CD4-positive, alpha-beta memory T cell (primary cell): ENCODE data around the gene WNT4. TPM values are rescaled to one million over a fixed set of nuclear protein-coding genes. Genes with fewer than 3 reads are reported as not detected.

Experiments used
- CTCF ChIA-PET: fragments of 350-600 bp; sonication (Branson Sonifier 250); formaldehyde crosslinking; loops from one replicate; lab custom pipeline; 2021; ENCODE audit warnings: inconsistent platforms; ENCODE audit not compliant: partially characterized antibody; lab: Charles Lee
- POLR2A ChIA-PET: fragments of 350-600 bp; sonication (Branson Sonifier 250); formaldehyde crosslinking; loops from one replicate; lab custom pipeline; 2021; ENCODE audit not compliant: partially characterized antibody; lab: Charles Lee
- DNase-seq, 5 donors: peaks; one replicate each; pipeline versions ENCODE4 v3.0.0 to v3.0.0-alpha.2; 2020 to 2022; ENCODE audit warnings: mixed read lengths in 1 of 5
- H3K27ac ChIP-seq: one replicate; pipeline ENCODE4 v1.7.0; 2013; ENCODE audit warnings: low read depth, low read length
- H3K27me3 ChIP-seq: 2 replicates; pipeline ENCODE4 v1.7.0; 2013; ENCODE audit warnings: mild to moderate bottlenecking, low read length, moderate library complexity; ENCODE audit not compliant: insufficient read depth
- H3K36me3 ChIP-seq: 2 replicates; pipeline ENCODE4 v1.7.0; 2013; ENCODE audit warnings: mild to moderate bottlenecking, low read length, moderate library complexity; ENCODE audit not compliant: insufficient read depth
- H3K4me1 ChIP-seq: 2 replicates; pipeline ENCODE4 v1.7.0; 2013; ENCODE audit warnings: mild to moderate bottlenecking, low read length, moderate library complexity; ENCODE audit not compliant: insufficient read depth
- H3K4me3 ChIP-seq, 2 donors: one replicate each; pipeline ENCODE4 v1.7.0; 2013; ENCODE audit warnings: low read length in 2 of 2, mild to moderate bottlenecking in 1 of 2
- H3K9me3 ChIP-seq, 2 donors: one replicate each; pipeline ENCODE4 v1.7.0; 2013; ENCODE audit warnings: low read length in 2 of 2, control low read depth in 1 of 2; ENCODE audit not compliant: control insufficient read depth in 1 of 2
- H3K27ac Mint-ChIP-seq, 7 donors: one replicate each; pipeline ENCODE4 v1.8.0; 2020 to 2021; ENCODE audit warnings: mixed read lengths in 7 of 7, mild to moderate bottlenecking in 6 of 7, inconsistent platforms in 3 of 7, moderate library complexity in 3 of 7
- H3K27me3 Mint-ChIP-seq, 2 donors: one replicate each; pipeline ENCODE4 v1.8.0; 2020 to 2021; ENCODE audit warnings: mixed read lengths in 2 of 2
- H3K36me3 Mint-ChIP-seq, 2 donors: one replicate each; pipeline ENCODE4 v1.8.0; 2020 to 2021; ENCODE audit warnings: mixed read lengths in 2 of 2, inconsistent platforms in 1 of 2, mild to moderate bottlenecking in 1 of 2
- H3K4me1 Mint-ChIP-seq, 4 donors: one replicate each; pipeline ENCODE4 v1.8.0; 2020 to 2021; ENCODE audit warnings: mixed read lengths in 4 of 4, mild to moderate bottlenecking in 1 of 4
- H3K4me3 Mint-ChIP-seq, 8 donors: one replicate each; pipeline ENCODE4 v1.8.0; 2020 to 2021; ENCODE audit warnings: mixed read lengths in 8 of 8, mild to moderate bottlenecking in 7 of 8, moderate library complexity in 6 of 8, inconsistent platforms in 3 of 8
- H3K9me3 Mint-ChIP-seq, 8 donors: one replicate each; pipeline ENCODE4 v1.8.0; 2020 to 2021; ENCODE audit warnings: mixed read lengths in 8 of 8, mild to moderate bottlenecking in 5 of 8, inconsistent platforms in 3 of 8, moderate library complexity in 1 of 8
- intact Hi-C: fragments of 100-400 bp; cut with micrococcal nuclease; formaldehyde crosslinking; loops from one replicate; pipeline ENCODE4 v1.15.1; 2023
- polyA plus RNA-seq, 2 donors: library from polyadenylated mRNA; unstranded; fragments of 300-500 nt; fragmentation: Illumina TruSeq; gene quantifications; one replicate each; pipeline ENCODE4 v1.2.3, GENCODE V29; 2021
- total RNA-seq, 2 experiments: library from RNA; stranded (reverse); gene quantifications; one replicate each; pipeline ENCODE4 v1.2.3, GENCODE V29; 2021

The WNT4 gene
- total and polyA plus RNA-seq, 4 experiments from 2014 or later: 0.10 TPM; not detected in 3

- no peaks in the 10 kb centered on the region for H3K27me3 Mint-ChIP-seq
- Histone ChIP-seq H3K36me3 (peaks cover 30% of the 10 kb centered on the region), H3K27me3 (no peaks in the 10 kb centered on the region), H3K27ac (no peak overlapping the region), H3K9me3 (no peaks in the 10 kb centered on the region), H3K4me3 (no peak overlapping the region), H3K4me1 (no peaks in the 10 kb centered on the region)
- no peak for DNase-seq
- peaks cover 17 to 21% (median 20%) of the 10 kb centered on the region in 4 donors for H3K4me1 Mint-ChIP-seq
- intact Hi-C loops: no loop called here
- CTCF ChIA-PET: interaction anchor here (1.5 kb wide), 1 partner anchor 14 kb away, joined by 3 read pairs; no protein-coding TSS in a partner anchor
- no peak overlapping the region for H3K4me3 Mint-ChIP-seq
- H3K36me3 Mint-ChIP-seq: peaks cover 26 to 49% of the 10 kb centered on the region in 2 donors
- H3K9me3 Mint-ChIP-seq: peaks cover 0 to 4% (median 0%) of the 10 kb centered on the region in 8 donors
- H3K27ac Mint-ChIP-seq: peak overlapping the region in 1 of 7 donors; percentile 52
- POLR2A ChIA-PET: no interaction called here
Observed at GRCh38 chr1:22117238-22117637, 25.7 kb downstream of the WNT4 start.

DNA sequence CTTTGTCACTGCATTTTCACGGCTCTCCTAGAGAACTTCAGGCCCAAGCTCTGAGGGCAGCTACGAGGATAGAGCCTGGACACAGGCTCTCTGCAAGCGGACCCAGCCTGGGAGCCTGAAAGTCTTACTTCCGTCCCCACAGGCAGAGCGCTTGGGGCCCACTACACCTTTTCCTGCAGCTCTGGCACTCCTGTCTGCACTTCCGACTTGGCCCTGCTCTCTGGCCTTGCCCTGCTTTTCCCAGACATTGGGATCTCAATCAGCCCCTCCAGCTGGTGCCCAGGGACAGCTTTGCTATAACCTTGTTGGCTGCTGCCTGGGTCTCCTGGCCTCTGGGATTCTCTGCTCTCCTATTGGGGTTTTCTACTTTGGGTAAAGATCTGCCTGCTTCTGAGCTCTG lies 27.6 kb downstream of the WNT4 start:
- peaks cover 16 to 32% (median 17%) of the 10 kb centered on the region in 4 donors for H3K4me1 Mint-ChIP-seq
- peaks cover 26 to 57% of the 10 kb centered on the region in 2 donors for H3K36me3 Mint-ChIP-seq
- POLR2A ChIA-PET: no interaction called here
- no peaks in the 10 kb centered on the region for H3K9me3 ChIP-seq
- CTCF ChIA-PET: no interaction called here
- H3K4me1 ChIP-seq: no peaks in the 10 kb centered on the region
- H3K27ac ChIP-seq: no peak overlapping the region
- no peak for DNase-seq
- peaks cover 40% of the 10 kb centered on the region for H3K36me3 ChIP-seq
- H3K27ac Mint-ChIP-seq: peak overlapping the region in 6 of 7 donors; percentile 32 to 93 (median 76)
- peaks cover 0 to 4% (median 0%) of the 10 kb centered on the region in 8 donors for H3K9me3 Mint-ChIP-seq
- H3K4me3 ChIP-seq: no peak overlapping the region
- intact Hi-C loops: no loop called here
- H3K27me3 Mint-ChIP-seq: no peaks in the 10 kb centered on the region
- H3K4me3 Mint-ChIP-seq: peak overlapping the region in 1 of 8 donors; percentile 53
- no peaks in the 10 kb centered on the region for H3K27me3 ChIP-seq

DNA sequence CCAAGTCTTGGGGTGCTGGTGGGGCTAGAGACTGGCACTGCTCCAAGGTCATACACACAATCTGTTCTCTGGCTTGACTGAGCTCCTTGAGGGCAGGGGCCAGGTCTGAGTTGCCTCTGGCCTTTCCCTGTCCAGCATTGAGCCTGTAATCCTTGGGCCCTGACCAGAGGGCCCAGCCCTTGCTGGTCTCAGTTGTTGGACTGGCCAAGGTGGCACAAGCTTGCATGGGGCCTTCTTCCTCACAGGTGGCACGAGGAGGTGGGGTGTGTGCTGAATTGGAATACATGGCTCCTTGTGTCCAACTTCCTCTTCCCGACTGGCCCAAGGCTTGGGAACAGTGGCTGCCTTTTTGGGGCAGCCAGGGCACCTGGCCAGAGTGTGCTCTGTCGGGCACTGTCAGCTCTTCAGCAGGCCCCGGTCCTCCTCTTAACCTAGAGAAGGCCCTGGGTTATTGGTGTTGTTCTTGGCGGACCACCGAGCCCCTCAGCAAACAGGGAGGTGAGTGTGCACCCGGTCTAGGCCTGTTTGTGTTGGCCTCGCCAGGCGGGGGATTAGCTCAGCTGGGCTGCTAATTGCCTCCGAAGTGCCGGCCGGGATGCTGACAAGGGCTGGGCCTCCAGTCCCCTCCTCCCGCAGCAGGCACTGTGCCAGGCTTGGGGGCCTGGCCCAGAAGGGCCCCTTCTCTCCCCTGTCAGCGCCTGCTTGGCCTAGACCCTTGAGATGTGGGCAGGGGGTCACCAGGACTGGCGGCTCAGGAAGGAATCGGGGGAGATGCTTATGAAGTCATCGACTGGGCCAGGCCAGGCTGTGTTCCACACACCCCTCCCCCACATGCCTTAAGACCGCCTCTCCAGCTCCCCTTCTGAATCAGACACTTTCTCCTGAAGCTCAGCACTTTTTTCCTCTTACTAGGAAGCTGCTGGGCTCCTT lies 28.5 kb downstream of the WNT4 start:
- H3K9me3 Mint-ChIP-seq: peaks cover 0 to 4% (median 0%) of the 10 kb centered on the region in 8 donors
- ChIA-PET CTCF (interaction anchor here (0.8 kb wide), 1 partner anchor 9 kb away, joined by 3 read pairs; no protein-coding TSS in a partner anchor), POLR2A (interaction anchor here (1.2 kb wide), 1 partner anchor 9 kb away, joined by 4 read pairs; no protein-coding TSS in a partner anchor)
- H3K4me1 Mint-ChIP-seq: peaks cover 16 to 34% (median 18%) of the 10 kb centered on the region in 4 donors
- H3K36me3 Mint-ChIP-seq: peaks cover 23 to 55% of the 10 kb centered on the region in 2 donors
- intact Hi-C loops: no loop called here
- Histone ChIP-seq H3K27ac (no peak overlapping the region), H3K27me3 (no peaks in the 10 kb centered on the region), H3K36me3 (peaks cover 41% of the 10 kb centered on the region), H3K4me1 (no peaks in the 10 kb centered on the region), H3K9me3 (no peaks in the 10 kb centered on the region), H3K4me3 (no peak overlapping the region)
- H3K4me3 Mint-ChIP-seq: peak overlapping the region in 1 of 8 donors; percentile 17
- no peaks in the 10 kb centered on the region for H3K27me3 Mint-ChIP-seq
- DNase-seq: no peak
- peak overlapping the region; percentile 36 to 93 (median 59) for H3K27ac Mint-ChIP-seq

DNA sequence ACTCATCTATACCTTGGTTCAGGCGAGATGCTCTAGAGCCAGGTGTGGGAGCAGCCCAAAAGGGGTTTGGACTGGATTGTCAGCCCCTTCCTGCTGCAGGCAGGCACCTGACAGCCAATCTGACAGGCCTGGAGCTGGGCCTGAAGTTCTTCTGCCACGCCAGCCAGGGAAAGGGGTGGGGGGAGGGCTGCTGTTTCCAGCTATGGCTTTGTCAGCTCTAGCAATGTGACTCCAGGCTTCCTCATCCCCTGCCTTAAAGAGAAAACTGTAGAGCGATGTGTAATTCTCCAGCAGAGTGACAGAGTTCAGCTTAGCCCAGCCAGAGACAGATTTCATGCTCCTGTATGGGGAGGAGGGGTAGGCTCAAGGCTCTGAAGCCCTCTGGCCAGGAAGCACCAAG lies 30.3 kb downstream of the WNT4 start:
- Histone ChIP-seq H3K27me3 (no peaks in the 10 kb centered on the region), H3K4me3 (no peak overlapping the region), H3K36me3 (peaks cover 43% of the 10 kb centered on the region), H3K9me3 (no peaks in the 10 kb centered on the region), H3K27ac (no peak overlapping the region), H3K4me1 (no peaks in the 10 kb centered on the region)
- intact Hi-C loops: no loop called here
- no peak for DNase-seq
- Mint-ChIP-seq H3K4me3 (no peak overlapping the region), H3K27ac (peak overlapping the region in 1 of 7 donors; percentile 41), H3K27me3 (no peaks in the 10 kb centered on the region), H3K9me3 (peaks cover 0 to 2% (median 0%) of the 10 kb centered on the region in 8 donors), H3K4me1 (peaks cover 18 to 45% (median 26%) of the 10 kb centered on the region in 4 donors), H3K36me3 (peaks cover 27 to 57% of the 10 kb centered on the region in 2 donors)
- ChIA-PET CTCF (no interaction called here), POLR2A (interaction anchor here (0.5 kb wide), 1 partner anchor 57 kb away, joined by 3 read pairs; no protein-coding TSS in a partner anchor)

GRCh38 chr1:22111620-22112019 lies 31.3 kb downstream of the WNT4 start:
- peaks cover 0 to 2% (median 0%) of the 10 kb centered on the region in 8 donors for H3K9me3 Mint-ChIP-seq
- Histone ChIP-seq H3K27me3 (no peaks in the 10 kb centered on the region), H3K27ac (no peak overlapping the region), H3K36me3 (peaks cover 41% of the 10 kb centered on the region), H3K9me3 (no peaks in the 10 kb centered on the region), H3K4me1 (no peaks in the 10 kb centered on the region), H3K4me3 (no peak overlapping the region)
- H3K4me1 Mint-ChIP-seq: peaks cover 20 to 49% (median 30%) of the 10 kb centered on the region in 4 donors
- CTCF ChIA-PET: interaction anchor here (0.6 kb wide), 1 partner anchor 219 kb away, joined by 4 read pairs; no protein-coding TSS in a partner anchor
- DNase-seq: no peak
- peak overlapping the region in 5 of 7 donors; percentile 38 to 88 (median 70) for H3K27ac Mint-ChIP-seq
- no peaks in the 10 kb centered on the region for H3K27me3 Mint-ChIP-seq
- POLR2A ChIA-PET: no interaction called here
- intact Hi-C loops: no loop called here
- H3K36me3 Mint-ChIP-seq: peaks cover 27 to 57% of the 10 kb centered on the region in 2 donors
- H3K4me3 Mint-ChIP-seq: no peak overlapping the region

DNA sequence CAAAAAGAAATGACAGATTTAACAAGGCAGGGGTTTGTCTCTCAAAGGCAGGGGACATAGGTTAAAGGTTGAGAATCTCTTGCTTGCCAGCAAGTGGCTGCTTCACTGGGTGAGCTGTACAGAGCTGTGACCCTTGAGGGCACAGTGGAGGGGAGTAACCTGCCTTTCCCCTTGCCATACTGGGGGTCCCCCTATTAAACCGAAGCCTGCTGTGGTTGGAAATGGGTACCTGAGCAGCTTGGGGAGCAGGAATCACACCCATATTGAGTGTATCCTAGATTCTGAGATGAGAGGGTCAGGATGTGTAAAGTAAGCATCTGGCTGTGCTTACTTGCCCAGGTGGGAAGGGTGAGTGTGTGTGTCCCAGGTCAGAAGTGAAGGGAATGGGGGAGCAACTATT lies 31.8 kb downstream of the WNT4 start:
- intact Hi-C loops: no loop called here
- no peak overlapping the region for H3K27ac ChIP-seq
- Mint-ChIP-seq H3K4me1 (peaks cover 21 to 49% (median 32%) of the 10 kb centered on the region in 4 donors), H3K4me3 (no peak overlapping the region), H3K27me3 (no peaks in the 10 kb centered on the region), H3K27ac (peak overlapping the region in 6 of 7 donors; percentile 37 to 88 (median 56)), H3K36me3 (peaks cover 23 to 53% of the 10 kb centered on the region in 2 donors), H3K9me3 (peaks cover 0 to 2% (median 0%) of the 10 kb centered on the region in 8 donors)
- H3K36me3 ChIP-seq: peaks cover 41% of the 10 kb centered on the region
- no peaks in the 10 kb centered on the region for H3K27me3 ChIP-seq
- CTCF ChIA-PET: no interaction called here
- POLR2A ChIA-PET: no interaction called here
- DNase-seq: no peak
- peaks cover 3% of the 10 kb centered on the region for H3K4me1 ChIP-seq
- H3K4me3 ChIP-seq: no peak overlapping the region
- H3K9me3 ChIP-seq: no peaks in the 10 kb centered on the region

DNA sequence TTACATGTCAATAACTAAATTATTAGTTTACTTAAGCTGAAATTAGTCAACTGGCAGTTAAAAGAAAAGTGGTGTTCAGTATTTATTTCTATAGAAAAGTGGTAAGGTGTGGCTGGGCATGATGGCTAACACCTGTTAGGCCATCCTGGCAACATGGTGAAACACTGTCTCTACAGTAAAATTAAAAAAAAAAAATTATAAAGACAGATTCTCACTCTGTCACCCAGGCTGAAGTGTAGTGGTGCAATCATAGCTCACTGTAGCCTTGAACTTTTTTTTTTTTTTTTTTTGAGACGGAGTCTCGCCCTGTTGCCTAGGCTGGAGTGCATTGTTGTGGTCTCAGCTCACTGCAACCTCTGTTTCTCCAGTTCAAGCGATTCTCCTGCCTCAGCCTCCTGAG lies 32.9 kb downstream of the WNT4 start:
- DNase-seq: no peak
- Mint-ChIP-seq H3K27me3 (no peaks in the 10 kb centered on the region), H3K27ac (no peak overlapping the region), H3K36me3 (peaks cover 19 to 50% of the 10 kb centered on the region in 2 donors), H3K4me1 (peaks cover 24 to 55% (median 35%) of the 10 kb centered on the region in 4 donors), H3K9me3 (no peaks in the 10 kb centered on the region), H3K4me3 (no peak overlapping the region)
- H3K4me1 ChIP-seq: peaks cover 14% of the 10 kb centered on the region
- ChIA-PET CTCF (interaction anchor here (0.9 kb wide), 1 partner anchor 9 kb away, joined by 3 read pairs; no protein-coding TSS in a partner anchor), POLR2A (interaction anchor here (1.3 kb wide), 1 partner anchor 86 kb away, joined by 3 read pairs; no protein-coding TSS in a partner anchor)
- no peak overlapping the region for H3K4me3 ChIP-seq
- no peak overlapping the region for H3K27ac ChIP-seq
- no peaks in the 10 kb centered on the region for H3K9me3 ChIP-seq
- intact Hi-C loops: no loop called here
- peaks cover 41% of the 10 kb centered on the region for H3K36me3 ChIP-seq
- no peaks in the 10 kb centered on the region for H3K27me3 ChIP-seq
